K562 (cell line): ENCODE data around the gene HSF2BP. TPM values are rescaled to one million over a fixed set of nuclear protein-coding genes. Genes with fewer than 3 reads are reported as not detected.

ENCODE experiments used
- NCOA6 ChIP-seq: fragments of 450-650 bp; IDR thresholded peaks from 2 replicates; pipeline ENCODE4 v1.6.1; 2017; ENCODE audit warnings: mild to moderate bottlenecking
- NFE2 ChIP-seq: IDR thresholded peaks from 2 replicates; pipeline ENCODE4 v1.6.1; 2014; ENCODE audit warnings: antibody characterized with exemption, low read depth
- RAD51 ChIP-seq: fragments of 450-650 bp; IDR thresholded peaks from 2 replicates; pipeline ENCODE4 v1.7.1; 2016; ENCODE audit warnings: low read depth, mild to moderate bottlenecking, borderline replicate concordance
- SREBF1 ChIP-seq: fragments of 150-350 bp; IDR thresholded peaks from 2 replicates; pipeline ENCODE4 v1.6.1; 2014; ENCODE audit warnings: antibody characterized with exemption, low read depth, low read length, borderline replicate concordance
- TCF7 ChIP-seq: sonication (generic); IDR thresholded peaks from 2 replicates; pipeline ENCODE4 v1.6.1; 2016; ENCODE audit warnings: antibody characterized with exemption, borderline replicate concordance
- XRCC5 ChIP-seq: fragments of 200-400 bp; formaldehyde crosslinking; IDR thresholded peaks from 2 replicates; pipeline ENCODE4 v1.6.1; 2017; ENCODE audit warnings: low read depth, mild to moderate bottlenecking, low read length
- ZBTB17 ChIP-seq: fragments of 450-650 bp; formaldehyde crosslinking; IDR thresholded peaks from 2 replicates; pipeline ENCODE4 v1.4.0; 2020; ENCODE audit warnings: mild to moderate bottlenecking
- ZKSCAN1 ChIP-seq: fragments of 150-350 bp; IDR thresholded peaks from 2 replicates; pipeline ENCODE4 v1.6.1; 2016; ENCODE audit warnings: low read depth, low read length
- ZNF3 ChIP-seq: fragments of 250-450 bp; sonication (Bioruptor Pico); IDR thresholded peaks from 2 replicates; pipeline ENCODE4 v1.5.0; 2021; ENCODE audit warnings: mild to moderate bottlenecking, moderate library complexity
- ZNF316 ChIP-seq: fragments of 450-650 bp; IDR thresholded peaks from 2 replicates; pipeline ENCODE4 v1.6.1; 2016
- polyA plus RNA-seq, 8 experiments: library from polyadenylated mRNA; depleted of rRNA in 4 of 8; stranded (reverse) in 5 of 8; unstranded in 3 of 8; fragments of >200 nt; fragmentation: Nextera tagmentation in 2 of 8; fragmentation: Illumina TruSeq in 1 of 8; extraction: Ambion mirVana in 2 of 8; extraction: Trizol in 1 of 8; gene quantifications; 2 replicates each; pipeline versions ENCODE4 v1.2.1 to v1.2.3, GENCODE V29; 2011 to 2014; ENCODE audit warnings: inconsistent platforms in 1 of 8, missing spikeins in 1 of 8
- total RNA-seq, 7 experiments: library from RNA; depleted of rRNA in 6 of 7; stranded (reverse); fragments of >200 nt in 6 of 7; fragmentation: Illumina TruSeq in 2 of 7; extraction: Trizol in 2 of 7; gene quantifications; 2 replicates each; pipeline versions ENCODE4 v1.2.1 to v1.2.3, GENCODE V29; 2011 to 2021; ENCODE audit warnings: low replicate concordance in 1 of 7
- TF ChIP-seq, protein P1 (sequence below): sonication (generic); formaldehyde crosslinking; IDR thresholded peaks from 2 replicates; pipeline ENCODE4 v1.8.1; 2023; ENCODE audit warnings: mild to moderate bottlenecking, missing genetic modification reagents
- TF ChIP-seq, protein P2 (sequence below): fragments of 450-650 bp; IDR thresholded peaks from 2 replicates; pipeline ENCODE4 v1.6.1; 2017; ENCODE audit warnings: mild to moderate bottlenecking, moderate library complexity
- TF ChIP-seq, protein P3 (sequence below): fragments of 250-450 bp; sonication (Bioruptor Pico); IDR thresholded peaks from 2 replicates; pipeline ENCODE4 v1.5.1; 2021; ENCODE audit warnings: mild to moderate bottlenecking
- TF ChIP-seq, protein P4 (sequence below): sonication (generic); formaldehyde crosslinking; IDR thresholded peaks from 2 replicates; pipeline ENCODE4 v1.8.1; 2023; ENCODE audit warnings: mild to moderate bottlenecking, missing genetic modification reagents
- TF ChIP-seq, protein P5 (sequence below): fragments of 450-650 bp; formaldehyde crosslinking; IDR thresholded peaks from 2 replicates; pipeline ENCODE4 v1.4.0; 2020; ENCODE audit warnings: mild to moderate bottlenecking
- TF ChIP-seq, protein P6 (sequence below): sonication (generic); formaldehyde crosslinking; IDR thresholded peaks from 2 replicates; pipeline ENCODE4 v1.8.0; 2022; ENCODE audit warnings: mild to moderate bottlenecking, missing genetic modification reagents

Gene HSF2BP
- total and polyA plus RNA-seq, 9 of the 15 experiments (the other 6 are each of a cell fraction or from before 2014, with no cell fraction given), result 0.04 to 0.57 (median 0.20) TPM; not detected in 2

DNA sequence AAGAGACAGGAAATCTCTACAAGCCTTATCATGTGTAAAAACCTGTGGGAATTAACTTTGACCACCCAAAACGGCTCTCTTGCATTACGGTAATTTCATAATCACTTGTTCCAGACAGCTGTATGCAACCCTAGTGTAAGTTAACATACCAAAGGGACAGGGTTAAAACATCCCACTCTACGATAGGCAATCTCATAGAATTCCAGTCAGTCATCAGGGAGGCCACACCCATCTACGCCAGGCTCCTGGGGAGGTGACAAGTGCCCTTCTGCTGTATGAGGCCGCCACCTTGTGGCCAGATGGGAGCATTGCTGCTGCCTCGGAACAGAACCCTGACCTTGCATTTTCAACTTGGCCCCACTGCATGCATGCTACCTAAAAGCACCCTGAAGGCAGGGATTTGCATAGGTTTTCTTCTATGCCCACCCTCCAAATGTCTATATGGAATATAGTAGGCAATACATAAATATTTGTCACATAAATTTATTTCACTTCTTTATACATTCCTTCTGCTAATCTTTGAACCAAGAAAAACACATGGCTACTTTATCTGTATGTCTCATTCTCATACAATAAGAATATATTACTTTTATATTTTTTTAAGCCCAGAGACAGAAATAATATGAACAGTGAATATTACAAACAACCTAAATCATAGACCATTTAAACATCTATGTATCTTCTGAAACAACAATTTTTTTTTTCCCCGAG lies 12.6 kb downstream of the HSF2BP start (continued):
- TF ChIP-seq, protein P1, sequence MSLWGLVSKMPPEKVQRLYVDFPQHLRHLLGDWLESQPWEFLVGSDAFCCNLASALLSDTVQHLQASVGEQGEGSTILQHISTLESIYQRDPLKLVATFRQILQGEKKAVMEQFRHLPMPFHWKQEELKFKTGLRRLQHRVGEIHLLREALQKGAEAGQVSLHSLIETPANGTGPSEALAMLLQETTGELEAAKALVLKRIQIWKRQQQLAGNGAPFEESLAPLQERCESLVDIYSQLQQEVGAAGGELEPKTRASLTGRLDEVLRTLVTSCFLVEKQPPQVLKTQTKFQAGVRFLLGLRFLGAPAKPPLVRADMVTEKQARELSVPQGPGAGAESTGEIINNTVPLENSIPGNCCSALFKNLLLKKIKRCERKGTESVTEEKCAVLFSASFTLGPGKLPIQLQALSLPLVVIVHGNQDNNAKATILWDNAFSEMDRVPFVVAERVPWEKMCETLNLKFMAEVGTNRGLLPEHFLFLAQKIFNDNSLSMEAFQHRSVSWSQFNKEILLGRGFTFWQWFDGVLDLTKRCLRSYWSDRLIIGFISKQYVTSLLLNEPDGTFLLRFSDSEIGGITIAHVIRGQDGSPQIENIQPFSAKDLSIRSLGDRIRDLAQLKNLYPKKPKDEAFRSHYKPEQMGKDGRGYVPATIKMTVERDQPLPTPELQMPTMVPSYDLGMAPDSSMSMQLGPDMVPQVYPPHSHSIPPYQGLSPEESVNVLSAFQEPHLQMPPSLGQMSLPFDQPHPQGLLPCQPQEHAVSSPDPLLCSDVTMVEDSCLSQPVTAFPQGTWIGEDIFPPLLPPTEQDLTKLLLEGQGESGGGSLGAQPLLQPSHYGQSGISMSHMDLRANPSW, result no peak
- TF ChIP-seq XRCC5 (no peak), ZKSCAN1 (0 out of 2 replicates have a peak, but pooled peaks have one; percentile 53), SREBF1 (no peak), TCF7 (no peak), NFE2 (peak; percentile 71), ZNF316 (peak; percentile 98), ZBTB17 (no peak), ZNF3 (CRISPR knock-in tag) (no peak), RAD51 (no peak), NCOA6 (no peak)
- TF ChIP-seq, protein P2, sequence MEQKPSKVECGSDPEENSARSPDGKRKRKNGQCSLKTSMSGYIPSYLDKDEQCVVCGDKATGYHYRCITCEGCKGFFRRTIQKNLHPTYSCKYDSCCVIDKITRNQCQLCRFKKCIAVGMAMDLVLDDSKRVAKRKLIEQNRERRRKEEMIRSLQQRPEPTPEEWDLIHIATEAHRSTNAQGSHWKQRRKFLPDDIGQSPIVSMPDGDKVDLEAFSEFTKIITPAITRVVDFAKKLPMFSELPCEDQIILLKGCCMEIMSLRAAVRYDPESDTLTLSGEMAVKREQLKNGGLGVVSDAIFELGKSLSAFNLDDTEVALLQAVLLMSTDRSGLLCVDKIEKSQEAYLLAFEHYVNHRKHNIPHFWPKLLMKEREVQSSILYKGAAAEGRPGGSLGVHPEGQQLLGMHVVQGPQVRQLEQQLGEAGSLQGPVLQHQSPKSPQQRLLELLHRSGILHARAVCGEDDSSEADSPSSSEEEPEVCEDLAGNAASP, result no peak
- TF ChIP-seq, protein P3, sequence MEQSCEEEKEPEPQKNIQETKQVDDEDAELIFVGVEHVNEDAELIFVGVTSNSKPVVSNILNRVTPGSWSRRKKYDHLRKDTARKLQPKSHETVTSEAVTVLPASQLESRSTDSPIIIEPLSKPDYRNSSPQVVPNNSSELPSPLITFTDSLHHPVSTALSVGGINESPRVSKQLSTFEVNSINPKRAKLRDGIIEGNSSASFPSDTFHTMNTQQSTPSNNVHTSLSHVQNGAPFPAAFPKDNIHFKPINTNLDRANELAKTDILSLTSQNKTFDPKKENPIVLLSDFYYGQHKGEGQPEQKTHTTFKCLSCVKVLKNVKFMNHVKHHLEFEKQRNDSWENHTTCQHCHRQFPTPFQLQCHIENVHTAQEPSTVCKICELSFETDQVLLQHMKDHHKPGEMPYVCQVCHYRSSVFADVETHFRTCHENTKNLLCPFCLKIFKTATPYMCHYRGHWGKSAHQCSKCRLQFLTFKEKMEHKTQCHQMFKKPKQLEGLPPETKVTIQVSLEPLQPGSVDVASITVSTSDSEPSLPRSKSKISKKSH (CRISPR knock-in tag), result no peak
- TF ChIP-seq, protein P4, sequence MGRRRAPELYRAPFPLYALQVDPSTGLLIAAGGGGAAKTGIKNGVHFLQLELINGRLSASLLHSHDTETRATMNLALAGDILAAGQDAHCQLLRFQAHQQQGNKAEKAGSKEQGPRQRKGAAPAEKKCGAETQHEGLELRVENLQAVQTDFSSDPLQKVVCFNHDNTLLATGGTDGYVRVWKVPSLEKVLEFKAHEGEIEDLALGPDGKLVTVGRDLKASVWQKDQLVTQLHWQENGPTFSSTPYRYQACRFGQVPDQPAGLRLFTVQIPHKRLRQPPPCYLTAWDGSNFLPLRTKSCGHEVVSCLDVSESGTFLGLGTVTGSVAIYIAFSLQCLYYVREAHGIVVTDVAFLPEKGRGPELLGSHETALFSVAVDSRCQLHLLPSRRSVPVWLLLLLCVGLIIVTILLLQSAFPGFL (CRISPR knock-in tag), result no peak
- TF ChIP-seq, protein P5, sequence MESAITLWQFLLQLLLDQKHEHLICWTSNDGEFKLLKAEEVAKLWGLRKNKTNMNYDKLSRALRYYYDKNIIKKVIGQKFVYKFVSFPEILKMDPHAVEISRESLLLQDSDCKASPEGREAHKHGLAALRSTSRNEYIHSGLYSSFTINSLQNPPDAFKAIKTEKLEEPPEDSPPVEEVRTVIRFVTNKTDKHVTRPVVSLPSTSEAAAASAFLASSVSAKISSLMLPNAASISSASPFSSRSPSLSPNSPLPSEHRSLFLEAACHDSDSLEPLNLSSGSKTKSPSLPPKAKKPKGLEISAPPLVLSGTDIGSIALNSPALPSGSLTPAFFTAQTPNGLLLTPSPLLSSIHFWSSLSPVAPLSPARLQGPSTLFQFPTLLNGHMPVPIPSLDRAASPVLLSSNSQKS, result no peak
- TF ChIP-seq, protein P6, sequence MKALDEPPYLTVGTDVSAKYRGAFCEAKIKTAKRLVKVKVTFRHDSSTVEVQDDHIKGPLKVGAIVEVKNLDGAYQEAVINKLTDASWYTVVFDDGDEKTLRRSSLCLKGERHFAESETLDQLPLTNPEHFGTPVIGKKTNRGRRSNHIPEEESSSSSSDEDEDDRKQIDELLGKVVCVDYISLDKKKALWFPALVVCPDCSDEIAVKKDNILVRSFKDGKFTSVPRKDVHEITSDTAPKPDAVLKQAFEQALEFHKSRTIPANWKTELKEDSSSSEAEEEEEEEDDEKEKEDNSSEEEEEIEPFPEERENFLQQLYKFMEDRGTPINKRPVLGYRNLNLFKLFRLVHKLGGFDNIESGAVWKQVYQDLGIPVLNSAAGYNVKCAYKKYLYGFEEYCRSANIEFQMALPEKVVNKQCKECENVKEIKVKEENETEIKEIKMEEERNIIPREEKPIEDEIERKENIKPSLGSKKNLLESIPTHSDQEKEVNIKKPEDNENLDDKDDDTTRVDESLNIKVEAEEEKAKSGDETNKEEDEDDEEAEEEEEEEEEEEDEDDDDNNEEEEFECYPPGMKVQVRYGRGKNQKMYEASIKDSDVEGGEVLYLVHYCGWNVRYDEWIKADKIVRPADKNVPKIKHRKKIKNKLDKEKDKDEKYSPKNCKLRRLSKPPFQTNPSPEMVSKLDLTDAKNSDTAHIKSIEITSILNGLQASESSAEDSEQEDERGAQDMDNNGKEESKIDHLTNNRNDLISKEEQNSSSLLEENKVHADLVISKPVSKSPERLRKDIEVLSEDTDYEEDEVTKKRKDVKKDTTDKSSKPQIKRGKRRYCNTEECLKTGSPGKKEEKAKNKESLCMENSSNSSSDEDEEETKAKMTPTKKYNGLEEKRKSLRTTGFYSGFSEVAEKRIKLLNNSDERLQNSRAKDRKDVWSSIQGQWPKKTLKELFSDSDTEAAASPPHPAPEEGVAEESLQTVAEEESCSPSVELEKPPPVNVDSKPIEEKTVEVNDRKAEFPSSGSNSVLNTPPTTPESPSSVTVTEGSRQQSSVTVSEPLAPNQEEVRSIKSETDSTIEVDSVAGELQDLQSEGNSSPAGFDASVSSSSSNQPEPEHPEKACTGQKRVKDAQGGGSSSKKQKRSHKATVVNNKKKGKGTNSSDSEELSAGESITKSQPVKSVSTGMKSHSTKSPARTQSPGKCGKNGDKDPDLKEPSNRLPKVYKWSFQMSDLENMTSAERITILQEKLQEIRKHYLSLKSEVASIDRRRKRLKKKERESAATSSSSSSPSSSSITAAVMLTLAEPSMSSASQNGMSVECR (CRISPR knock-in tag), result peak; percentile 46; the same call in 1 of the 2 replicates
